H1 (cell line): Measurements from ENCODE around the gene CACNA2D3. TPM values are rescaled to one million over a fixed set of nuclear protein-coding genes. Genes with fewer than 3 reads are reported as not detected.

Source experiments
- BCL11A ChIP-seq, 2 experiments: IDR thresholded peaks; one replicate each; pipeline ENCODE4 v1.6.1; 2011; ENCODE audit warnings: low read depth in 2 of 2, low read length in 2 of 2, mild to moderate bottlenecking in 2 of 2
- BRCA1 ChIP-seq: IDR thresholded peaks from 2 replicates; pipeline ENCODE4 v1.6.1; 2012; ENCODE audit warnings: low read depth, low read length, improper control_type of control experiment
- CBX5 ChIP-seq: fragments of 300-800, 300-1000 bp; sonication (generic); IDR thresholded peaks from 2 replicates; pipeline ENCODE4 v1.7.1; 2016; ENCODE audit warnings: antibody characterized with exemption, low read length, low read depth
- CEBPB ChIP-seq: IDR thresholded peaks from 2 replicates; pipeline ENCODE4 v1.6.1; 2012; ENCODE audit warnings: low read depth, low read length
- CHD7 ChIP-seq: fragments of 300-600 bp; sonication (generic); IDR thresholded peaks from 2 replicates; pipeline ENCODE4 v1.7.1; 2012; ENCODE audit warnings: low read length, moderate library complexity, mild to moderate bottlenecking, inconsistent platforms; ENCODE audit not compliant: insufficient replicate concordance
- EGR1 ChIP-seq: IDR thresholded peaks from 2 replicates; pipeline ENCODE4 v1.6.1; 2011; ENCODE audit warnings: low read depth, low read length, borderline replicate concordance
- EP300 ChIP-seq, 2 experiments: IDR thresholded peaks; 1 replicate in 1 of 2; 2 replicates in 1 of 2; pipeline ENCODE4 v1.6.1; 2011 to 2012; ENCODE audit warnings: low read depth in 2 of 2, low read length in 2 of 2, mild to moderate bottlenecking in 2 of 2, borderline replicate concordance in 1 of 2, inconsistent platforms in 1 of 2, moderate library complexity in 1 of 2
- NRF1 ChIP-seq: IDR thresholded peaks from 2 replicates; pipeline ENCODE4 v1.6.1; 2011; ENCODE audit warnings: mild to moderate bottlenecking, low read depth, low read length, improper control_type of control experiment
- SAP30 ChIP-seq: fragments of 300-600 bp; sonication (generic); IDR thresholded peaks from 2 replicates; pipeline ENCODE4 v1.7.1; 2012; ENCODE audit warnings: low read length, moderate library complexity, mild to moderate bottlenecking, inconsistent platforms; ENCODE audit not compliant: insufficient read depth, insufficient replicate concordance
- SP1 ChIP-seq: IDR thresholded peaks from 2 replicates; pipeline ENCODE4 v1.6.1; 2011; ENCODE audit warnings: low read depth, low read length
- TAF1 ChIP-seq: IDR thresholded peaks from 2 replicates; pipeline ENCODE4 v1.6.1; 2011; ENCODE audit warnings: mild to moderate bottlenecking, low read depth, low read length
- TEAD4 ChIP-seq: IDR thresholded peaks from 2 replicates; pipeline ENCODE4 v1.6.1; 2012; ENCODE audit warnings: low read depth, low read length, inconsistent platforms, mixed read lengths
- ZNF274 ChIP-seq: IDR thresholded peaks from 2 replicates; pipeline ENCODE4 v1.7.0; 2012; ENCODE audit warnings: low read length, borderline replicate concordance; ENCODE audit errors: extremely low read depth
- polyA plus RNA-seq, 7 experiments: library from polyadenylated mRNA; depleted of rRNA in 3 of 7; stranded (reverse) in 5 of 7; unstranded in 2 of 7; fragments of >200 nt in 5 of 7; fragments of 200-250 nt in 2 of 7; gene quantifications; 1 replicate in 5 of 7; 2 replicates in 1 of 7; 4 replicates in 1 of 7; pipeline versions ENCODE4 v1.2.1 to v1.2.3, GENCODE V29; 2011 to 2013; ENCODE audit warnings: missing spikeins in 2 of 7, mixed read lengths in 2 of 7
- total RNA-seq: library from RNA; stranded (reverse); fragmentation: NEBNext Ultra II Directional; extraction: Animal tissue kit (Norgen Biotek cat#: 25700); gene quantifications from 2 replicates; pipeline ENCODE4 v1.2.1, GENCODE V29; 2021

The CACNA2D3 gene
- total and polyA plus RNA-seq, 2 of the 8 experiments (the other 6 are each of a cell fraction or from before 2014, with no cell fraction given), result 1.5 to 1.8 TPM

DNA sequence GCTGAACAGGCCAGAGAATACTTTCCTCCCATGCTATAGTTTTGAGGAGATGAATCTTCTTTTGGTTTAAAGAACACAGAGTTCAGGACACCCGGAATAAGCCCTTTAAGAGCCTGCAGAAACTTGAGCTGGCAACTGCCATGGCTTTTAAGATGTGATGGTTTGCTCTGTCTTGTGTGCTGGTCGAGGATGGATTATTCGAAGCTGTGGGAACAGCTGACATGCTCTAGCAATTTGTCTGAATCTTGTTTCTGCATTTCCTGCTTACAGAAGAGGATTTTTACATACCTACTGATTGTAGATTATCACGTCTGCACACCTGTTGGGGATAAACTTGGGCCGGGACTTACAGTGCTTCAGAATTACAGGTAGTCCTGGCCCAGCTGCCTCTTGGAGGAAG, 408.6 kb downstream of the CACNA2D3 start (continued):
- TF ChIP-seq CHD7 (no peak), TAF1 (no peak), TEAD4 (no peak), BCL11A (IDR thresholded peaks at IDR 0.05; ENCODE audit: low read depth in 2 of 2, low read length in 2 of 2) (no peak), SAP30 (no peak), ZNF274 (no peak), NRF1 (no peak), BRCA1 (no peak), EGR1 (no peak), CBX5 (no peak), CEBPB (no peak), EP300 (IDR thresholded peaks at IDR 0.05; ENCODE audit: borderline replicate concordance in 1 of 2, low read depth in 2 of 2, low read length in 2 of 2) (no peak), SP1 (no peak)
